ENCODE results near the gene COG7.

DNA sequence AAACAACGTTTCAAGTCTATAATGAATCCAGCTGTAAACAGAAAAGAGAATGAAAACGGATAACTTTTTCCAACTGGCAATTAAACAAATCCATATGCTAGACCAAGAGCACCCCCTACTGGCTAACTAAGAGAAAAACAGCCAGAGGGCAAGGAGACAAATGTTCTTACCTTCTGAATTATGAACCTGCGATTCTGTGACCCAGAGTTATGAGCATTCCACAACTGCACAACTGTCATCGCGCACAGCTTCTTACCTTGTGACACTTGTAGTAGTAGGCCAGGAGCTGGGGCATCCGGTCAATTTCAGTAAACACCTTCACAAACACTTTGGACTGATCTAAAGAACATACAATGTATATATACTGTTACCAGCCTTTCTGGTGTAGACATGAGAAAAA lies 18.6 kb downstream of the COG7 start:
- TF ChIP-seq, protein P1, sequence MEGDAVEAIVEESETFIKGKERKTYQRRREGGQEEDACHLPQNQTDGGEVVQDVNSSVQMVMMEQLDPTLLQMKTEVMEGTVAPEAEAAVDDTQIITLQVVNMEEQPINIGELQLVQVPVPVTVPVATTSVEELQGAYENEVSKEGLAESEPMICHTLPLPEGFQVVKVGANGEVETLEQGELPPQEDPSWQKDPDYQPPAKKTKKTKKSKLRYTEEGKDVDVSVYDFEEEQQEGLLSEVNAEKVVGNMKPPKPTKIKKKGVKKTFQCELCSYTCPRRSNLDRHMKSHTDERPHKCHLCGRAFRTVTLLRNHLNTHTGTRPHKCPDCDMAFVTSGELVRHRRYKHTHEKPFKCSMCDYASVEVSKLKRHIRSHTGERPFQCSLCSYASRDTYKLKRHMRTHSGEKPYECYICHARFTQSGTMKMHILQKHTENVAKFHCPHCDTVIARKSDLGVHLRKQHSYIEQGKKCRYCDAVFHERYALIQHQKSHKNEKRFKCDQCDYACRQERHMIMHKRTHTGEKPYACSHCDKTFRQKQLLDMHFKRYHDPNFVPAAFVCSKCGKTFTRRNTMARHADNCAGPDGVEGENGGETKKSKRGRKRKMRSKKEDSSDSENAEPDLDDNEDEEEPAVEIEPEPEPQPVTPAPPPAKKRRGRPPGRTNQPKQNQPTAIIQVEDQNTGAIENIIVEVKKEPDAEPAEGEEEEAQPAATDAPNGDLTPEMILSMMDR (IDR thresholded peaks at IDR 0.05) = peak; percentile 86 to 94 (median 92)
- no peak for TF ChIP-seq POLR2A (IDR thresholded peaks at IDR 0.05)
- TF ChIP-seq POLR2AphosphoS5 (IDR thresholded peaks at IDR 0.05) = no peak

All from breast epithelium (tissue), 3 donors.